GM08714 (cell line): Measurements from ENCODE around the gene CFDP1.

Experiments
- H3K4me3 ChIP-seq: fragments of 200-500 bp; sonication (Bioruptor generic); 2 replicates; pipeline ENCODE4 v1.5.1; 2014; ENCODE audit warnings: mild to moderate bottlenecking, low read length, inconsistent platforms
- ZNF274 ChIP-seq: IDR thresholded peaks from 2 replicates; pipeline ENCODE4 v1.6.1; 2012; ENCODE audit warnings: mild to moderate bottlenecking, low read depth, low read length

Gene CFDP1

DNA sequence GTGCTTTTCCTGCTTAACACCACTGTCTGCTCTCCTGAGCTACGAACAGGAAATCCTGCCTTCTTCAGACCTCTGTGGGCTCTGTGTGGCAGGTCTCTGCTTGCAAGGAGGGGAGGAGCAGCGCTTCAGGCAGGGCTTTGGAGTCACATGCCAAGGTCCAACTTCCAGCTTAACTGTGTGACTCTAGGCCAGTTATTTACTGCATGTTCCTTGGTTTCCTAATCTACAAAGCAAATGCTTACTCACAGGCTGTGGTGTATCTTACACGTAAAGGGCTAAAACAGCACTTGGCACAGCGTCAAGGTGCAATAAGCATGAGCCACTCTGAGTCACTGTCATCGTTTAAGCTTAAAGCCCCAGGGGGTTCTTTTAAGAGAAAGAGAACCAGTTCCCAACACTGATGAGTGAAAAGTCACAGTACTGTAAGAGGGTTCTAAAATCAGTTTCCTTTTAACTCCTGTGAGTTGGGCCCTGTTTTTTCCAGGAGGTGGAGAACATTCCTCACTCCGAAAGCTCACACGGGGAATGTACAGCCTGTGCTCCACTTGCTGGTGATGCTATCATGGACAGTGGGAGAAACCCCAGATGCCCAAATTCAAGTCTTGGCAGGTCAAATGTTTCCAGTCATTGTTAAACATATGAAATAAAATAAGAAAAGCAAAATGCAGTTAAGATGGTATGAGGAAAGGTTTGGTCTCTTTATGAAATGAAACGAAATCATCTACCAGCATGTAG is 127.8 kb downstream of the CFDP1 start:
- H3K4me3 ChIP-seq = no peak overlapping the region
- no peak for TF ChIP-seq ZNF274

DNA sequence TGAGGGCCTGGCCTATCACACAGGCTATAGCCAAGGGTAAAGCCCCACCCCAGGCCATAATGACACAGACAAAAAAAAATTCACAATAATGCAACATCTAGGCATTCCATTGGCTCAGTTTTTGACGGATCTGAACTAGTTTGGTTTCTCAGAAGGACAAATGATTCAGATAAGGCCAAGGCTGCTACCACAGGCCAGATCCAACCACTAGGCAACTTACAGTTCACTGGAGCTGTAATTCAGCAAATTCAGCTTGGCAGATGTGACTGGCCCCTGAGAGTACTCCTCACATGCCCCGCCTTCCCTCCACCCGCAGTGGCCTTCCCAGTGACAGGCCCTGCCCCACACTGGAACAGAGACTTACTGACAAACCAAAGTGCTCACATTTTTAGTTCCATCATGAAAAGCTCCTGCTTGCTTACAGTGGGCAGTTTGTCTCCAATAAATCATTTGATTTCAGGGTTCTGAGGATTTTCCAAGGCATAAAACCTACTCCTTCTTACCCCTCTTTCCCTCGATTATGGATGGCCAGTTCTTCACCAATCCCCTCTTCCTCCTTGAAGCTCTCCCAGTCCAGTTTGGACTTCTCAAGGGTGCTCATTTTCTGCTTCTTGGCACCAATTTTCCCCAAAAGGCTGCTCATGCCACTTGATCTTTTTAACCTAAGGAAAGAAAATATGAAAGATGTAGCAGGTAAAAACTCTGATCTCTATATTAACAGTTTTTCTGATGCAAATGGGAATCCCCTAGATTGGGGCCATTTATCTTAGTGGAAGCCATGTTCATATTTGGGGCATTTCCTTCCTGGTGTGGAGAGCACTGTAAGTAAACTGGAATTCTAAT is 128.6 kb downstream of the CFDP1 start:
- no peak for TF ChIP-seq ZNF274
- no peak overlapping the region for H3K4me3 ChIP-seq

DNA sequence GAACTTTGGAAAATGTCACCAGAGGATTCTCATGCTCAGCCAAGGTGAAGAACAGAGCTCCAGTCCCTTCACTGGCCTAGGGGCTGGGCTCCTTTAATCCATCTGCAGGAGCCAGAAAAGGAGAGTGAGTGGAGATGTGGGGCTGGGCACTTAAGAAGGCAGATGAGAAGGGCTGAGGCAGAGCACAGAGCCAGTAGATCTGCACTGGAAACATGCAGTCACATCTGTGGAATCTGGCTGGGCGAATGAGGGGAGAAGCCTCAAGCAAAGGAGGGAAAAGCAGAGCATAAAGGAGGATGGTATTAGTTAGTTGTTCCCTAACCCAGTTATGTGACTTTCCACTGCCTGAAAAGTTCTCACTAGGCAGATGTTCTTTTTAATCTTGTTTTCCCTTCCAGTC is 131.5 kb downstream of the CFDP1 start:
- no peak overlapping the region for H3K4me3 ChIP-seq
- TF ChIP-seq ZNF274 = no peak

DNA sequence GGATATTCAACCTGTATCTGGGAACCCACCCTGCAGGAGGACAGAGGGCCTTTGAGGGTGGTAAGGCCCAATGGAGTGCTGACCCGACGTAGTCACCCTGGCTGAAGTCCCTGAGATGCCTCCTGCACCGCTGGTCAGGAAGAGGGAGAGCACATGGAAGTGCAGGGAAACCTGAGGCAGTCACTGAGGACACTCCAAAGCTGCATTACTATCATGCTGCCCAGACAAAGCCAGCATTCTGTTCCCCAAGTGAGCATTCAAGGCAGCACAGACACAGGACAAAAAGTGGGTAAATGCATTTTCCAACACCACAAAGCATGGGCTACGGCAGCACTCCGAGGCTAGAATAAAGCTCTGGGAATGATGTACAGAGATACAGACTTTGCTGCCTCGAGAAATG is 135.0 kb downstream of the CFDP1 start:
- H3K4me3 ChIP-seq = no peak overlapping the region

DNA sequence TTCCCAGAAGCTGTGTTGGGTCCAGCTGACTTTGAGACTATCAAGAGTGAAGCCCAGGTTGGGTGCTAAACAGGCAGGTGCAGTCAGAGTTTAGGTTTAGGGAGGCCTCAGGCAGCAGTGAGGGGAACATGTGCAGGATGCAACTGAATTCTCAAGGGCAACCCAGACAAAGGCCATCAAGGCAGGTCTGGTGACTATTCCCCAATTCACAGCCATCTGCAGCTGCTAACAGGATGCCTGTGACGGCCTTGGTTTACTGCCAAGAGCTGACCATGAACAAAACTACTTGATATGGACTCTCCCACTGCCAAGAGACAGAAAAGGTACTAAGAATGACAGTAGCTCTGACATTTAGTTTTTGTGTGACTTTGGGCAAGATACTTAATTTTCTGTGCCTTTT is 136.7 kb downstream of the CFDP1 start:
- no peak for TF ChIP-seq ZNF274
- no peak overlapping the region for H3K4me3 ChIP-seq

More for the DNA sequence above, 135.0 kb downstream of the CFDP1 start:
- no peak for TF ChIP-seq ZNF274

DNA sequence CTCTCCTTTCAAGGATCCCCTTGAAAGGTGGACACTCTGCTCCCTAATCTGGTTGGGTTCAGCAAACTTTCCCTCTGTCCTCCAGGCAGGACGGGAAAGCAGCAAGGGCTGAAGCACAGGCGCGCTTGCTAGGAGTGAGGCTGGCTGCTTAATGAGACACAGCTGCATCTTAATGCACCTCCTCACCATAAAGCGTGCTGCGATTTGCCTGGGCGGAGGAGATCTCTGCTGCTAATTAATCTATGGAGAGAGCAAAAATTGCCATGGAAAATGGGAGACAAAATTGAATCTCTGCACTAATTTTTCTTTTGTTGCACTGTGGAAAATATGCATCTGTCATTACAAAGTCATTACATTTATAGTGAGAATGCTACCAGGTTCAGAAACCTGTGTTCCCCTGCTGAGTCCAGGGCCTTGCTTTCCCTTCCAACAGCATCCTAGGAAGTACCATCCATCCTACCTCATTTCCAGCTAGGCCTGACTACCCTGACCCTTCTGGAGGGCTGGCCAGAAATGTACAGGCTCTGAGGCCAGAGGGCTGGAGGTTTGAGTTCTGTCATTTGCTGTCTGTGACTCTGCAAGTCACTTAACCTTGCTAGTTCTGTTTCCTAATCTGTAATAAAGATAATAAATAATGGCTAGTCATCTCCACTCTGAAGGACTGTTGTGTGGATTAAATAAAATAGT is 138.4 kb downstream of the CFDP1 start:
- TF ChIP-seq ZNF274 = no peak
- no peak overlapping the region for H3K4me3 ChIP-seq

DNA sequence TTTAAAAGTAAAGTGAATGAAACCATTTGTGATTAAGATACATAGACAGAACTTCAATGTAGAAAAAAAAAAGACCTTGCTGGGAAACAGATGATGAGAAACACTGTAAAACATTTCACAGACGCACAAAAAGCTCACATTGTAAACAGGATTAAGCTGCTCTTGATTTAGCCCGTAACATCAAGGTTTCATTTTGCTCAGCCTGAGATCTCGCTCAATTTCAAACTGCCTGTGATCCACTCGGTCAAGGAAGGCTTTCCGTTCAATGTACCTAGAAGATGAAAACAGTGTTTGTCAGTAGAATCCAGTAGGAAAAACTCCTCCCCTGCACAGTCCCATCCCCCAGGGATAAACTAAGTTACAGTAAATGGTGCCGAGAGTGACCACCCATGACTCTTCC is 139.5 kb downstream of the CFDP1 start:
- no peak for TF ChIP-seq ZNF274
- no peak overlapping the region for H3K4me3 ChIP-seq

DNA sequence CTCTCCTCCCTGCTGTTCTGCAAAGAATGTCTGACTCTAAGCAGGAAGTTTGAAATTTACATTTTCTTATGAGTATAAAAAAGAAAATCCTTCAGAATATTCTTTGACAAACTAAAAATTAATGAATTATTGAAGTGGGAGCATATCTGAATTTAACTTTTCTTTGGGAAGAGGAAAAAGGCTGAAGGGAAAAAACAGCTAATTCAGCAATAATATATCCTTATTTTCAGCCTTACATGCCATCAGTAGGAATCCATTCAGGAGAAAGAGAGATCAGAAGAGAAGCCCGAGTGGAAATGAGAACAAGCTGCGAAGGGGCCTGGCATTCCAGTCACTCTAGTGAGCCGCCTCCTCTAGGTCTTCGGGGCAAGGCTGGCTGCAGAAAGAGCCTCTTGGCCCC is 140.1 kb downstream of the CFDP1 start:
- TF ChIP-seq ZNF274 = no peak
- H3K4me3 ChIP-seq = no peak overlapping the region

DNA sequence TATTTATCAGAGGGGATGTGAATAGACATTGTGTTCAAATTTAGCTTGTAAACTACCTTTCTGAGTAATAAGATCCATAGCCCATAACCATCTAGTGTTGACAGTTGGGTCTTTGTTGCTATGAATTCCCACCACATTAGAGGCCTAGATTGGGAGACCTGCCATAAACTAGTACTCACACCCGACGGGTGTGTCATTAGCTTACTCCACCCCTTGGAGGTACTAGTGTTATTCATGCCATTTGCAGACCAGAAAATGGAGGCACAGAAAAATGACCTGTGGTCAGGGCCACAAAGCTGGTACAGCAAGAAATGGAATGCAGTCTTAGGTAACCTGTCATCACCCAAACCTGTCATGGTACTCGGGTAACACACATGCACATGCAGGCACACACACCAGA is 140.6 kb downstream of the CFDP1 start:
- TF ChIP-seq ZNF274 = no peak
- H3K4me3 ChIP-seq = no peak overlapping the region

DNA sequence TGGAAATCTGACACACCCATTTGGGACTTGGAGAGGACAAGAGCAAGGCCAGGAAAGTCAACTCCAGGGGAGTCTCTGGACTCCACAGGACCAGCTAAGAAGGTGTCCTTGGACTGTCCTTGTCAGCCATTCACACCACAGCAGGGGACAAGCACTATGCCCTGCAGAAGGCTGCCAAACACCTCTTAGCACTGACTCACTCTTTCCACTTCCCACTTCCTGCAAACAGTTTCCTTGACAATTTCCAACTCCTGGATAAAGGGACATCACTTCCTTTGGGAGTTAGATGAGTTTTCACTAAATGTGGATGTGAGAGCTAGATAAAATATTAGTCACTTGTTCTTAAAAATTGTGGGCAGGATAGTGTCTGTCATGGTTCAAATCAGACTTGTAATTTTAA is 144.1 kb downstream of the CFDP1 start:
- no peak overlapping the region for H3K4me3 ChIP-seq
- TF ChIP-seq ZNF274 = no peak

DNA sequence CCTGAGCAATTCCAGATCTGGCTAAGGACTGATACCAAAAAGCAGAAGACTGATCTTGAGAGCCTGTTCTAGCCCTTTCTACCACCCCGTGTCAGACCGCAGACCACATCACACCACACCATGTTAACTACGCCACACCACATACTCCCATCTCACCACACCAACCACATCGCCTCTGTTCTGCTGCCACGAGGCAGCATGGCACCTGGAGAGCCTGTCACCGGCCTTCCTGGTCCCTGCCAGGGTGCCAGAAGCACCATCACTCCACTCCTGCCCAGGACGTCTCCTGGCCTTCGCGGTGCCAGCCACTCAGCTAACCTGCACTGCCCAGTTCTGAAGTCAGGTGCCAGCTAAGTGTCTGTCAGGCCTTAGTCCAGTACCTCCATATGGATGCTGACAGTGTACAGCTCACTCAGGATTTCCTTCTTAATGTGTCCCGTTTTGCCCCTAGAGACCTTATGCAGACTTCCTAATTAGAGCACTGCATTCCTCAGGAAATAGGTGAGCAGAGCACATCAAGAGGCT is 144.6 kb downstream of the CFDP1 start:
- no peak for TF ChIP-seq ZNF274
- H3K4me3 ChIP-seq = no peak overlapping the region

DNA sequence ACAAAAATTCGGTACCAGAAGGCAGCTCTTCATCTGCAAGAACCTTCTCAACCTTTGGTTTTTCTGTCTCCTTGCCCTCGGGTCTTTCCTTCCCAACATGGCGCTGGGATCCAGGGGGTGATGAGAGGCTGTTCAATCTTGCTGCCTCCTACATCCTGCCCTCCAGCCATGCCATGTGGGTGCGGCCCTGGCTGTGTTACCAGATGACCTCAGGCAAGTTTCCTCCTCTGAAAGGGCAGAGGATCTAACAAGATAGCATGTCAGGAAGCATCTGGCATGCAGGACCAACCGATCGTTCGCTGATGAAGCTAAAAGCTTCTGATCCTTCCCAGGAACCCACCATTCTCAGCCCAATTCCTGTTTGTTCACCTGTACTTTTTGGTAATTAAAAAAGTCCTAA is 145.1 kb downstream of the CFDP1 start:
- TF ChIP-seq ZNF274 = no peak
- H3K4me3 ChIP-seq = no peak overlapping the region

DNA sequence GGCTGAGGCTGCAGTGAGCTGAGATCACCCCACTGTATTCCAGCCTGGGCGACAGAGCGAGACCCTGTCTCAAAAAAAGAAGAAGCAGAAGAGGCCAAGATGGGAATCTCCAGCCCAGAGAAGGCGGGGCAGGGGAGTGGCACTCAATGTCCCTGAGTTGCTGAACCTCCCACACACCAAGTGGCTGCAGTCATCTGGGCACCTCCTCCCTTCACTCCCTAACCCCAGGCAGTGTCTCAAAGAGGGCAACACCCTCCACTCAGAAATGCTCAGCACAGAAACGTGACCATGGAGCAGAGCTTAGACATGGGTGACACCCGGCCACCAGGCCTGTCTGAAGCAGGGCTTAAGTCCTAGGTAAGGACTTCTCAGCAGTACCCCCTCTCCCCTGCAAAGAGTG is 145.6 kb downstream of the CFDP1 start:
- H3K4me3 ChIP-seq = no peak overlapping the region
- no peak for TF ChIP-seq ZNF274

DNA sequence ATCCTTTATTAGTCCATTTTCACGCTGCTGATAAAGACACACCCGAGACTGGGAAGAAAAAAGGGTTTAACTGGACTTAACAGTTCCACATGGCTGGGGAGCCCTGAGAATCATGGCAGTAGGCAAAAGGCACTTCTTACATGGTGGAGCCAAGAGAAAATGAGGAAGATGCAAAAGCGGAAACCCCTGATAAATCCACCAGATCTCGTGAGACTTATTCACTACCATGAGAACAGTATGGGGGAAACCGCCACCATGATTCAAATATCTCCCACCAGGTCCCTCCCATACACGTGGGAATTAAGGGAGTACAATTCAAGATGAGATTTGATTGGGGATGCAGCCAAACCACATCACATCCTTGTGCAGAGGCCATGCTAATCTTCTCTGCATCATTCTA is 146.9 kb downstream of the CFDP1 start:
- H3K4me3 ChIP-seq = no peak overlapping the region
- TF ChIP-seq ZNF274 = no peak

DNA sequence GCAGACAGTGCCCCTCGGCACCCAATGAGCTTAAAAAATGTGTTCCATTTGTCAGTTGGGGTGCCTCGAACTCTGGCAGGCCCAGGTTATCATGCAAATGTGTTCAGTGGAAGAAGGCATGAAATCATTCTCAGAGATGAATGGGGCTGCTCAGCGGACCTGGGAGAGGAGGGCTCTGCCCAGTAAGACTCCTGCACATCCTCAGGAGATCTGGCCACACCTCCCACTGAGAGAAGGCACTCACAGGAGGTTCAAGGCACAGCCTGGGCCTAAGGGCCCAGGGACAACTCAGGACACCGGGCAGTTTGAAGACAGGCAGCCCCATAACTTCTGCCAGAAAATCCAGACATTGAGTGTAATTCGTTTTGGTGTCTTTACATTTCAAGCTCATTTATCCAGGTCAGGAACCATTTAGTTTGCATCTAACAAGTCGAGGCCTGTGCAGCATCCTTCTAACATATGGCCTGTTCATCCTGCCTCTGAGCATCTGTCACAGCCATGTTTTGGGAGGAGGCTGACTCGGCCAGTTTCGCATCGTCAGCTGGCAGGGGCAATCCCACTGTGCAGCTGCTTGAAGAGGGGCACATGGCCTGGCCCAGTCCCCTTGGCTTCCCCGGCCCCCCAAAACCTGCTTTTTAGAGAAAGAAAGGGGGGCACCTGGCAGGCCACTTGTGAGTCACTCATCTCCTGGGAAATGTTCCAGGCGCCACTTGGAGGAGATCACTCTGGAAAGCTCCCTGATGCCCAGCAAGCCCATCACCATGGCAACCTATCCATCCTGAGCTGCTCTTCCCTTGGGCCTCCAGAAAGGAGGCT is 150.6 kb downstream of the CFDP1 start:
- no peak for TF ChIP-seq ZNF274
- H3K4me3 ChIP-seq = no peak overlapping the region
